ENCODE measurements around the gene HS3ST3A1. TPM values are rescaled to one million over a fixed set of nuclear protein-coding genes. Genes with fewer than 3 reads are reported as not detected.

Gene HS3ST3A1
- total and polyA plus RNA-seq, 2 experiments from 2014 or later, result 5.4 to 24.1 TPM

DNA sequence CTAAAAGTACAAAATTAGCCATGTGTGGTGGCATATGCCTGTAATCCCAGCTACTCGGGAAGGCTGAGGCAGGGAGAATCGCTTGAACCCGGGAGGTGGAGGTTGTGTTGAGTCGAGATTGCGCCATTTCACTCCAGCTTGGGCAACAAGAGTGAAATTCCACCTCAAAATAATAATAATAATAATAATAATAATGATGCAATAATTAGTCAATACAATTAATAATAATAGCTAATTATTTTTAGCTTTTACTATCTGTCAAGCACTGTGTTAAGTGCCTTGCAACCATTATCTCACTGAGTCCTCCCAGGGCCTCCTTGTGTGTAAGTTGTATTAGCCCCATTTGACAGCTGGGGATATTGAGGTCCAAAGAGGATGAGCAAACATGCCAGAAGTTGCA, 14.3 kb upstream of the HS3ST3A1 start (continued):
- TF ChIP-seq STAT1 (IDR thresholded peaks at IDR 0.05; ENCODE audit: unreplicated experiment) (no peak), EZH2 (IDR thresholded peaks at IDR 0.05; ENCODE audit: low read depth, unreplicated experiment) (no peak), CREB1 (CRISPR knock-in tag; IDR thresholded peaks at IDR 0.05; ENCODE audit: low read depth) (no peak), EZH2phosphoT487 (IDR thresholded peaks at IDR 0.05; ENCODE audit: unreplicated experiment) (no peak), JUNB (IDR thresholded peaks at IDR 0.05; ENCODE audit: unreplicated experiment) (no peak)
- TF ChIP-seq, protein P1, sequence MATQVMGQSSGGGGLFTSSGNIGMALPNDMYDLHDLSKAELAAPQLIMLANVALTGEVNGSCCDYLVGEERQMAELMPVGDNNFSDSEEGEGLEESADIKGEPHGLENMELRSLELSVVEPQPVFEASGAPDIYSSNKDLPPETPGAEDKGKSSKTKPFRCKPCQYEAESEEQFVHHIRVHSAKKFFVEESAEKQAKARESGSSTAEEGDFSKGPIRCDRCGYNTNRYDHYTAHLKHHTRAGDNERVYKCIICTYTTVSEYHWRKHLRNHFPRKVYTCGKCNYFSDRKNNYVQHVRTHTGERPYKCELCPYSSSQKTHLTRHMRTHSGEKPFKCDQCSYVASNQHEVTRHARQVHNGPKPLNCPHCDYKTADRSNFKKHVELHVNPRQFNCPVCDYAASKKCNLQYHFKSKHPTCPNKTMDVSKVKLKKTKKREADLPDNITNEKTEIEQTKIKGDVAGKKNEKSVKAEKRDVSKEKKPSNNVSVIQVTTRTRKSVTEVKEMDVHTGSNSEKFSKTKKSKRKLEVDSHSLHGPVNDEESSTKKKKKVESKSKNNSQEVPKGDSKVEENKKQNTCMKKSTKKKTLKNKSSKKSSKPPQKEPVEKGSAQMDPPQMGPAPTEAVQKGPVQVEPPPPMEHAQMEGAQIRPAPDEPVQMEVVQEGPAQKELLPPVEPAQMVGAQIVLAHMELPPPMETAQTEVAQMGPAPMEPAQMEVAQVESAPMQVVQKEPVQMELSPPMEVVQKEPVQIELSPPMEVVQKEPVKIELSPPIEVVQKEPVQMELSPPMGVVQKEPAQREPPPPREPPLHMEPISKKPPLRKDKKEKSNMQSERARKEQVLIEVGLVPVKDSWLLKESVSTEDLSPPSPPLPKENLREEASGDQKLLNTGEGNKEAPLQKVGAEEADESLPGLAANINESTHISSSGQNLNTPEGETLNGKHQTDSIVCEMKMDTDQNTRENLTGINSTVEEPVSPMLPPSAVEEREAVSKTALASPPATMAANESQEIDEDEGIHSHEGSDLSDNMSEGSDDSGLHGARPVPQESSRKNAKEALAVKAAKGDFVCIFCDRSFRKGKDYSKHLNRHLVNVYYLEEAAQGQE (IDR thresholded peaks at IDR 0.05; ENCODE audit: unreplicated experiment), result no peak

GRCh38 chr17:13609941-13610340, 8.2 kb upstream of the HS3ST3A1 start:
- no peak for ATAC-seq

GRCh38 chr17:13601322-13601775, 380 bp downstream of the HS3ST3A1 start:
- peak; percentile 48 for DNase-seq (ENCODE audit: low spot score)
- H3K4me3 Mint-ChIP-seq, result peak overlapping the region; percentile 92

More at GRCh38 chr17:13609941-13610340, 8.2 kb upstream of the HS3ST3A1 start:
- Mint-ChIP-seq H3K4me1 (no peaks in the 10 kb centered on the region), H3K4me3 (no peak overlapping the region), H3K36me3 (ENCODE audit: low read depth) (peaks cover 3% of the 10 kb centered on the region; the same call in 1 of the 3 replicates), H3K27ac (no peak overlapping the region), H3K27me3 (ENCODE audit: insufficient read depth, low read depth, poor library complexity) (peaks cover 3% of the 10 kb centered on the region), H3K9me3 (peaks cover 8% of the 10 kb centered on the region)
- no peaks in the 10 kb centered on the region for H3K79me2 ChIP-seq (replicated peaks; ENCODE audit: insufficient read depth)
- H3K4me1 ChIP-seq (ENCODE audit: insufficient read depth), result no peaks in the 10 kb centered on the region
- no peak for DNase-seq (ENCODE audit: low spot score)
- no peak overlapping the region for H3K27ac ChIP-seq (ENCODE audit: low read depth)
- H3K27me3 ChIP-seq (ENCODE audit: insufficient read depth), result no peaks in the 10 kb centered on the region
- H3K9me2 ChIP-seq (ENCODE audit: insufficient read depth), result no peaks in the 10 kb centered on the region
- 0 out of 2 replicates have a peak overlapping the region, but pooled peaks have one; percentile 56 for H2AFZ ChIP-seq
- TF ChIP-seq EZH2phosphoT487 (IDR thresholded peaks at IDR 0.05; ENCODE audit: unreplicated experiment), result no peak
- no peak overlapping the region for H3K4me3 ChIP-seq
- H3F3A ChIP-seq (replicated peaks; ENCODE audit: low read depth), result no peaks in the 10 kb centered on the region
- no peak overlapping the region for H3K4me2 ChIP-seq
- no peaks in the 10 kb centered on the region for H4K20me1 ChIP-seq (replicated peaks; ENCODE audit: insufficient read depth)
- no peaks in the 10 kb centered on the region for H3K36me3 ChIP-seq (ENCODE audit: insufficient read depth)

More at GRCh38 chr17:13601322-13601775, 380 bp downstream of the HS3ST3A1 start:
- H3K4me3 ChIP-seq, result peak overlapping the region; percentile 72
- H3K4me1 ChIP-seq (ENCODE audit: insufficient read depth), result peaks cover 18% of the 10 kb centered on the region; the same call in 1 of the 2 replicates
- no peaks in the 10 kb centered on the region for H3F3A ChIP-seq (replicated peaks; ENCODE audit: low read depth)
- H3K36me3 ChIP-seq (ENCODE audit: insufficient read depth), result no peaks in the 10 kb centered on the region
- Mint-ChIP-seq H3K4me1 (peaks cover 22% of the 10 kb centered on the region), H3K27ac (no peak overlapping the region), H3K36me3 (ENCODE audit: low read depth) (peaks cover 6% of the 10 kb centered on the region; the same call in 1 of the 3 replicates), H3K9me3 (peaks cover 3% of the 10 kb centered on the region; the same call in 1 of the 3 replicates), H3K27me3 (ENCODE audit: insufficient read depth, low read depth, poor library complexity) (peaks cover 21% of the 10 kb centered on the region)
- H3K27ac ChIP-seq (ENCODE audit: low read depth), result no peak overlapping the region
- ATAC-seq, result peak; percentile 34
- no peaks in the 10 kb centered on the region for H4K20me1 ChIP-seq (replicated peaks; ENCODE audit: insufficient read depth)
- no peaks in the 10 kb centered on the region for H3K9me2 ChIP-seq (ENCODE audit: insufficient read depth)
- no peak for TF ChIP-seq EZH2 (IDR thresholded peaks at IDR 0.05; ENCODE audit: low read depth, unreplicated experiment)
- no peak for TF ChIP-seq JUNB (IDR thresholded peaks at IDR 0.05; ENCODE audit: unreplicated experiment)
- no peak for TF ChIP-seq ZNF114 (CRISPR knock-in tag; IDR thresholded peaks at IDR 0.05)
- no peak for TF ChIP-seq NANOG (IDR thresholded peaks at IDR 0.05; ENCODE audit: borderline replicate concordance)
- TF ChIP-seq POLR2AphosphoS5 (IDR thresholded peaks at IDR 0.05; ENCODE audit: low read depth), result no peak
- TF ChIP-seq, protein P1 (IDR thresholded peaks at IDR 0.05; ENCODE audit: unreplicated experiment), result no peak
- TF ChIP-seq EZH2phosphoT487 (IDR thresholded peaks at IDR 0.05; ENCODE audit: unreplicated experiment), result no peak
- no peak for TF ChIP-seq CREB1 (CRISPR knock-in tag; IDR thresholded peaks at IDR 0.05; ENCODE audit: low read depth)
- TF ChIP-seq CTCF (conservative IDR thresholded peaks at IDR 0.05; ENCODE audit: low read depth in 2 of 2), result no peak
- TF ChIP-seq STAT1 (IDR thresholded peaks at IDR 0.05; ENCODE audit: unreplicated experiment), result no peak
- no peak for TF ChIP-seq ZNF331 (CRISPR knock-in tag; IDR thresholded peaks at IDR 0.05; ENCODE audit: low read depth)
- peak overlapping the region; percentile 34; the same call in 1 of the 2 replicates for H2AFZ ChIP-seq
- peaks cover 27% of the 10 kb centered on the region for H3K27me3 ChIP-seq (ENCODE audit: insufficient read depth)
- peak overlapping the region; percentile 89 for H3K4me2 ChIP-seq
- peaks cover 22% of the 10 kb centered on the region for H3K79me2 ChIP-seq (replicated peaks; ENCODE audit: insufficient read depth)
